Lower lobe of right lung (tissue), 2 donors: Measurements from ENCODE around the gene SYCP2. TPM values are rescaled to one million over a fixed set of nuclear protein-coding genes. Genes with fewer than 3 reads are reported as not detected.

Source experiments
- ATAC-seq, 2 donors: fragments of 200-7000 bp; cut with Tn5 transposase; one replicate each; pipeline ENCODE4 v1.9.1; 2020 to 2022; ENCODE audit warnings: mild to moderate bottlenecking in 2 of 2, moderate library complexity in 2 of 2
- DNase-seq: peaks from one replicate; pipeline ENCODE4 v3.0.0-alpha.2; 2020
- H3K27ac ChIP-seq: fragments of 200-600 bp; one replicate; pipeline ENCODE4 v1.8.0; 2022
- H3K27me3 ChIP-seq: fragments of 200-600 bp; one replicate; pipeline ENCODE4 v1.8.0; 2022; ENCODE audit warnings: low read depth
- H3K36me3 ChIP-seq: fragments of 200-600 bp; one replicate; pipeline ENCODE4 v1.8.0; 2022; ENCODE audit warnings: mild to moderate bottlenecking
- H3K4me1 ChIP-seq: fragments of 200-600 bp; one replicate; pipeline ENCODE4 v1.8.0; 2022
- H3K4me3 ChIP-seq: fragments of 200-600 bp; one replicate; pipeline ENCODE4 v1.8.0; 2022; ENCODE audit warnings: mild to moderate bottlenecking
- H3K9me3 ChIP-seq: fragments of 200-600 bp; one replicate; pipeline ENCODE4 v1.8.0; 2022
- CTCF ChIP-seq: fragments of 200-600 bp; IDR thresholded peaks from one replicate; pipeline ENCODE4 v1.8.0; 2022; ENCODE audit warnings: antibody characterized with exemption, mild to moderate bottlenecking
- intact Hi-C: fragments of 100-400 bp; cut with DNase I; formaldehyde crosslinking; loops from one replicate; pipeline ENCODE4 v1.11.0; 2022
- total RNA-seq: library from RNA; stranded (reverse); fragmentation: NEBNext Ultra II Directional; extraction: Animal tissue kit (Norgen Biotek cat#: 25700); gene quantifications from one replicate; pipeline ENCODE4 v1.2.1, GENCODE V29; 2021
- donor health status: DM: no; HTN: yes; CAD: no; lungs with severe emphysema.

Gene SYCP2
- total RNA-seq, 1 donor from 2014 or later, result 3.5 TPM

DNA sequence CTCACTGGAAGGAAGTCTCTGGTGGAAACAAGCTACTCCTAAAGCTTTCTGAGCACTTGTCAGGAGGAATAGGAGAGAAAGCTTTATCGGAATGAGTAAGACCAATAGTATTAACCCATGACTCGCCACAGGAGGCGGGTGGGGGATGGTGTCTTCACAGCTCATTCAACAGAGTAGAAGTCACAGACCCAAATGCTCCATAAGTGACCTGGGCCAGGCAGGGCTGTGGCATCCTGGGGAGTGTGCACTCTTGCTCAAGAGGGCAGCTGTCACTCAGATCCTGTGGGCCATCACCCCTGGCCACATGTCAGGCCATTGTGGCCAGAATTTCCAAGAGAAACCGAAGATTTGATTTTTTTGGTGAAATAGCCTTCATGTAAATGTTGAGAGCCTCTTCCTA is 116.0 kb downstream of the SYCP2 start:
- intact Hi-C loops, result no loop called here
- no peak overlapping the region for H3K27ac ChIP-seq
- no peak for ATAC-seq
- no peaks in the 10 kb centered on the region for H3K27me3 ChIP-seq
- H3K36me3 ChIP-seq, result no peaks in the 10 kb centered on the region
- no peak for DNase-seq
- TF ChIP-seq CTCF, result no peak
- H3K4me3 ChIP-seq, result no peak overlapping the region
- H3K9me3 ChIP-seq, result no peaks in the 10 kb centered on the region
- H3K4me1 ChIP-seq, result no peaks in the 10 kb centered on the region

GRCh38 chr20:59816146-59816738 is 117.2 kb downstream of the SYCP2 start:
- no peak for TF ChIP-seq CTCF
- Histone ChIP-seq H3K27ac (no peak overlapping the region), H3K4me3 (no peak overlapping the region), H3K4me1 (no peaks in the 10 kb centered on the region), H3K36me3 (no peaks in the 10 kb centered on the region), H3K9me3 (no peaks in the 10 kb centered on the region), H3K27me3 (no peaks in the 10 kb centered on the region)
- DNase-seq (no peak), ATAC-seq (no peak)
- intact Hi-C loops, result no loop called here

DNA sequence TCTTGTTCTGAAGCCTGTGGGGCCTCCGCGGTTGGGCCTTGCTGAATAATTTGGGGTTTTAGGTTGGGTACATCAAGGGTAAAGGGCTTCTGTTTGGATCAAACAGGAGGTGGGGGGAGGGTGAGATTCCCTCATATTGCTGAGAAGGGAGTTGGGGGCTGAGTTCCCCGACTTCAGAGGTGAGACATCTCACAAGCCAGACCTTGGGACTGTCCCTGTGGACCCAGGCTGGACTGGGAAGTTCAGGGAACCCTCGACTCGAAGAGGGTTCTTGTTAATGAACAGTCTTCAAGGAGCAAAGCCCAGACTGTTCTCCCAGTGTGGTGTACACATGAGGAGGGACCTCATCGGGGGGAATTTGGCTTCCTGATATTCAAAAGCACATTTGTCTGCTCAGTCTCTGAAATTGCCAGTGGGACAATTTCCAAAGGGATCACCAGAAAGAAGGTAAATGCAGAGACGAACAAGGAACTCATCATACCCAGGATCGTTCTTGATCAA is 118.5 kb downstream of the SYCP2 start:
- H3K4me3 ChIP-seq, result no peak overlapping the region
- H3K36me3 ChIP-seq, result no peaks in the 10 kb centered on the region
- no peak for TF ChIP-seq CTCF
- ATAC-seq, result no peak
- H3K4me1 ChIP-seq, result no peaks in the 10 kb centered on the region
- intact Hi-C loops, result no loop called here
- no peak for DNase-seq
- H3K27me3 ChIP-seq, result no peaks in the 10 kb centered on the region
- no peak overlapping the region for H3K27ac ChIP-seq
- no peaks in the 10 kb centered on the region for H3K9me3 ChIP-seq

GRCh38 chr20:59813948-59814839 is 119.2 kb downstream of the SYCP2 start:
- ATAC-seq (no peak), DNase-seq (no peak)
- no peak overlapping the region for H3K4me3 ChIP-seq
- H3K9me3 ChIP-seq, result no peaks in the 10 kb centered on the region
- no peak for TF ChIP-seq CTCF
- intact Hi-C loops, result no loop called here
- no peaks in the 10 kb centered on the region for H3K4me1 ChIP-seq
- no peak overlapping the region for H3K27ac ChIP-seq
- no peaks in the 10 kb centered on the region for H3K36me3 ChIP-seq
- no peaks in the 10 kb centered on the region for H3K27me3 ChIP-seq

Other genes with a start within 250 kb of the SYCP2 start
- 12.1 TPM for gene PPP1R3D, start 6.7 kb upstream of the SYCP2 start, total RNA-seq
- gene FAM217B, start 6.8 kb upstream of the SYCP2 start, total RNA-seq, result 26.8 TPM
- gene CDH26, start 24.8 kb upstream of the SYCP2 start, total RNA-seq, result 8.4 TPM